Skin of body (tissue), 2 donors: ENCODE data around the gene CAV3. TPM values are rescaled to one million over a fixed set of nuclear protein-coding genes. Genes with fewer than 3 reads are reported as not detected.

Source experiments
- DNase-seq: peaks from one replicate; lab custom pipeline; 2025; lab: John Stamatoyannopoulos, UW
- total RNA-seq: library from RNA; depleted of rRNA; stranded (reverse); fragments of >200 nt; gene quantifications from one replicate; pipeline ENCODE4 v1.2.3, GENCODE V29; 2014

The CAV3 gene
- total RNA-seq, 1 donor from 2014 or later = 16.4 TPM

GRCh38 chr3:8794247-8794646, 60.6 kb downstream of the CAV3 start:
- no peak for DNase-seq

Other genes with a start within 250 kb of the CAV3 start
- 44.1 TPM for gene LMCD1, start 232.0 kb upstream of the CAV3 start, total RNA-seq
- gene SSUH2, start 89.0 kb upstream of the CAV3 start, total RNA-seq = 0.39 TPM
- 0.59 TPM for gene OXTR, start 35.8 kb downstream of the CAV3 start, total RNA-seq
- gene RAD18, start 229.7 kb downstream of the CAV3 start, total RNA-seq = 18.1 TPM